Neural crest cell (in vitro differentiated cells): ENCODE results near the gene F12. TPM values are rescaled to one million over a fixed set of nuclear protein-coding genes. Genes with fewer than 3 reads are reported as not detected.

Experiments used
- DNase-seq: peaks from one replicate; pipeline ENCODE4 v3.0.0; 2021; ENCODE audit warnings: low read depth, mixed read lengths, low spot score
- H3K27ac Mint-ChIP-seq: one replicate; pipeline ENCODE4 v1.8.0; 2021; ENCODE audit warnings: mild to moderate bottlenecking, mixed read lengths; ENCODE audit not compliant: unreplicated experiment
- H3K27me3 Mint-ChIP-seq: 2 replicates; pipeline ENCODE4 v1.8.0; 2021; ENCODE audit warnings: low read depth, mild to moderate bottlenecking, mixed read lengths
- H3K36me3 Mint-ChIP-seq: 2 replicates; pipeline ENCODE4 v1.8.0; 2021; ENCODE audit warnings: low read depth, mild to moderate bottlenecking, mixed read lengths
- H3K4me1 Mint-ChIP-seq: 2 replicates; pipeline ENCODE4 v1.8.0; 2021; ENCODE audit warnings: mixed read lengths
- H3K4me3 Mint-ChIP-seq: one replicate; pipeline ENCODE4 v1.8.0; 2021; ENCODE audit warnings: mild to moderate bottlenecking, mixed read lengths
- H3K9me3 Mint-ChIP-seq: 2 replicates; pipeline ENCODE4 v1.8.0; 2021; ENCODE audit warnings: mixed read lengths
- CTCF ChIP-seq: fragments of 200-600 bp; sonication (generic); conservative IDR thresholded peaks from 2 replicates; pipeline ENCODE4 v1.5.0; 2021; ENCODE audit warnings: antibody characterized with exemption, mild to moderate bottlenecking
- total RNA-seq: library from RNA; stranded (reverse); gene quantifications from 2 replicates; pipeline ENCODE4 v1.2.1, GENCODE V29; 2021

Gene F12
- total RNA-seq, 1 donor from 2014 or later, result 2.7 TPM

DNA sequence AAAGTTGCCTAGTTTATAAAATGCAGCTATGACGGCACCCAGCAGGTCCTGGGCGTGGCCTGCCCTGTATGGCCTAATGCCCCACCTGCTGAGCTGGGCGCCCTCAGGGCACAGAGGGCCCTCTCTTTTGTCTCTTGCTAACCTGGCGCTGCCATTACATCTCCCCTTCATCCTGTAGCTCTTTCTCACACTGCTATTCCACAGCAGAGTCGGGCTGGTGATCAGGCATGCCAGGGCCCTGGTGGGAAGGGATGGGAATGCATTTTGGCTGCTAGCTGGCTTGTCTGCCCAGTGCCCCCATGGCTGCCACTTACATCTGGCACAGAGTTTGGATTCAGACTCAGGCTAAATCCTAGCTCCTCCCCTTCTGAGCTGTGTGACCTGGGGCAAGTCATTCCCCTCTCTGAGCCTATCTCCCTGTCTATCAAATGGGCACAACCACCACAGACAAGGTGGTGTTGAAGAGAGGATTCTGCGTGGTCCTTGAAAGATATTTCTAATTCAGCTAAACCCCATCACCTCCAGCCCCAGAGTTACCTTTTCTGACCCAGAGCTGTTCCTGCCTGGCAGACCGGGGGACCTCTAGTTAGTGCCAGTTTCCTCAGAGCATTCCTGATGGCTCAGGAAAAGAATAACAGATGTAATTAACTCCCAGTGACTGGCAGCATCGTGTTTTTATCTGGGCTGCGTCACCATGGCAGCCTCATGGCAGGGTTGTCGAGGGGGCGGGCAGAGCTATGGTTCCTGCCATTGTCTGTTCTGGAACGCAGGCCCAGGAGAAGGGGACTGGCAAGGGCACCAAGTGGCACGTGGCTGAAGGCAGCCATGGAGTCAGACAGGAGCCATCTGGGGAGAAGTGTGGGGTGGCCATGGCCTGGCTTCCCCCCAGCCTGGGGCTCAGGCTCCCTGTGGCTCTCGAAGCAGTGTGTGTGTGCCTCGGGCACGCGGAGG is 43.6 kb upstream of the F12 start:
- Mint-ChIP-seq H3K9me3 (no peaks in the 10 kb centered on the region), H3K4me3 (peak overlapping the region; percentile 91), H3K27me3 (peaks cover 54% of the 10 kb centered on the region), H3K36me3 (peaks cover 12% of the 10 kb centered on the region), H3K27ac (no peak overlapping the region), H3K4me1 (peaks cover 60% of the 10 kb centered on the region)
- no peak for DNase-seq
- no peak for TF ChIP-seq CTCF

- H3K27ac Mint-ChIP-seq, result peak overlapping the region; percentile 78
- H3K4me3 Mint-ChIP-seq, result peak overlapping the region; percentile 84
Observed at GRCh38 chr5:177450667-177451424, 41.5 kb upstream of the F12 start.

DNA sequence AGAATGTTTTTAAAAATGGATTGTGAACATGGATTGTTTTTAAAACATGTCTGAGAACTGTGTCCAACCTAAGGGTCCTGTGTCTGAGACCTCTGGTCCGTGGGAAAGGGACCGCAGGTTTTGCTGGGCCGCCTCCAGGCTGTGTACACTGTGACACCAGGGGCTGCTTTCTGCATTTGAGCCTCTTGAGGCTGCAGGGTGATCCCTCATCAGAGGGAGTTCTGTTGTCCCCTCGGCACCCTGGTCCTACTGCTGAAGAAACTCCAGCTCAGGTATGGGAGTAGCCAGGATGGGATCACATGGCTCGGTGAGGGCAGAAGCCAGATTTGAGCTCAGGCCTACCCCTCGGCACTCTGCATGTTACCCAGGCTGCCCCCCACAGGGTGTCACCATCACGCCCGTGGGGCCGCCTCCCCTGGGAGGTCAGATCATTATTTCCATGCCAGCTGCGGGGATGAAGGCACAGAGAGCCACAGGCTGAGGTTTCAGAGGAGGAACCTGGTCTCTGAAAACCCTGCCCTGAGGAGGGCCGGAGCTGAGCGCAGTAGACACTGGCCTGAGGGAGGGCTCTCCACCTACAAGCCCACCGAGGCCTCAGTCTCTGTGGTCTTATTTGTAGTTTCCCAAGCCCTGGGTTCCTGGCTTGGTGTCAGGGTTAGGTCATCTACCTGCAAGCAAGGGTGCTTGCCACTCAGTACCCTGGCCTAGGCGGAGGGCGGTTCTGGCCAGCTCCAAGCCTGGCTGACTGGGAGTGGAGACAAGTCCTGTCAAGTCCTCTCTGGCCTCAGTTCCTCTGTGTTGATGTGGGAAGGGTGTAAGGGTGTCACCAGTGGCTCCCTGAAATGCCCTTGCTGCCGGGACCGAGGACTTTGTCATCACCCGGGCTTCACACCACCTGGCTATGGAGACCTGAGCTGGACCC is 40.0 kb upstream of the F12 start:
- no peak for TF ChIP-seq CTCF
- H3K4me1 Mint-ChIP-seq, result peaks cover 66% of the 10 kb centered on the region
- H3K36me3 Mint-ChIP-seq, result peaks cover 6% of the 10 kb centered on the region
- no peak for DNase-seq
- peak overlapping the region; percentile 14 for H3K27ac Mint-ChIP-seq
- no peaks in the 10 kb centered on the region for H3K9me3 Mint-ChIP-seq
- H3K27me3 Mint-ChIP-seq, result peaks cover 66% of the 10 kb centered on the region
- H3K4me3 Mint-ChIP-seq, result peak overlapping the region; percentile 93

More at GRCh38 chr5:177450667-177451424, 41.5 kb upstream of the F12 start:
- peaks cover 52% of the 10 kb centered on the region for H3K4me1 Mint-ChIP-seq
- no peak for TF ChIP-seq CTCF
- H3K27me3 Mint-ChIP-seq, result peaks cover 52% of the 10 kb centered on the region
- peaks cover 6% of the 10 kb centered on the region for H3K36me3 Mint-ChIP-seq
- H3K9me3 Mint-ChIP-seq, result no peaks in the 10 kb centered on the region
- DNase-seq, result no peak

GRCh38 chr5:177448244-177448950 is 39.0 kb upstream of the F12 start:
- no peak for DNase-seq
- H3K9me3 Mint-ChIP-seq, result no peaks in the 10 kb centered on the region
- peak overlapping the region; percentile 63 for H3K27ac Mint-ChIP-seq
- H3K4me3 Mint-ChIP-seq, result peak overlapping the region; percentile 93
- H3K36me3 Mint-ChIP-seq, result peaks cover 6% of the 10 kb centered on the region
- peaks cover 62% of the 10 kb centered on the region for H3K4me1 Mint-ChIP-seq
- TF ChIP-seq CTCF, result no peak
- peaks cover 60% of the 10 kb centered on the region for H3K27me3 Mint-ChIP-seq
